Measurements from ENCODE around the gene CYP11A1. TPM values are rescaled to one million over a fixed set of nuclear protein-coding genes. Genes with fewer than 3 reads are reported as not detected.

CYP11A1 gene
- total RNA-seq, 1 donor, result not detected

DNA sequence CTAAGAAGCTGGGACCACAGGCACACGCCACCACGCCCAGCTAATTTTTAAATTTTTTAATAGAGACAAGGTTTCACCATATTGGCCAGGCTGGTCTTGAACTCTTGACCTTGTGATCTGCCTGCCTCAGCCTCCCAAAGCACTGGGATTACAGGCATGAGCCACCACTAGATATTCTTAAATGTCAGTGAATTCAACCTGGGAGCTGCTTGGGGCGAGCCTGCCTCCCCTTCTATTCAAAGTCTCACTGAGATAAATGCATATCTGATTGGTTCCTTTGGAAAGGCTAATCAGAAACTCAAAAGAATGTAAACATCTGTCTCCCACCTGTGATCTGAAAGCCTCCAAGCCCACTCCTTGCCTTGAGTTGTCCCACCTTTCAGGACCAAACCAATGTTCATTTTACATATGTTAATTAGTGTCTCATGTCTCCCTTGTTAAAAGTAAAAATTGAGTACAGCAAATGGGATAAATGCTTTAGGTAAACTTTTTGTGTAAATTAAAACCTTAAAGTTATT is 15.0 kb downstream of the CYP11A1 start:
- DNase-seq (ENCODE audit: low read depth in 2 of 3, low spot score in 2 of 3), result no peak

DNA sequence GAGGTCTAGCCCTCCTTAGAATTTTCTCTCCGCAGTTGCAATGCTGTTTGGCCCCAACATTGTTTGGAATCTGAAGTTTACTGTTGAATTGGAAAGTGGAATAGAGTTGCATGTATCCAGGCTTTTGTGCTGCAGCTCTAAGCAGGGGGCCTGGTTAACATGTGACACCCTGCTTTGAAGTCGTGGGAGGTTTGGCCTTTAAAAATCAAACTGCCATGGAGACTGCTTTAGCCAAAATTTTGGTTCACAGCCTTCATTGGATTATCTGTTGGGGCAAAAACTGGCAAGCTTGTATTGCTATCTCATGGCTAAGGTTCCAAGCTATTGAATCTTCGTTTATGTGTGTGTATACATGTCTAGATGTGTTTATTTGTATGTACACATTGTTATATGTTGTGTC is 15.8 kb downstream of the CYP11A1 start:
- DNase-seq (ENCODE audit: low read depth in 2 of 3, low spot score in 2 of 3), result no peak

DNA sequence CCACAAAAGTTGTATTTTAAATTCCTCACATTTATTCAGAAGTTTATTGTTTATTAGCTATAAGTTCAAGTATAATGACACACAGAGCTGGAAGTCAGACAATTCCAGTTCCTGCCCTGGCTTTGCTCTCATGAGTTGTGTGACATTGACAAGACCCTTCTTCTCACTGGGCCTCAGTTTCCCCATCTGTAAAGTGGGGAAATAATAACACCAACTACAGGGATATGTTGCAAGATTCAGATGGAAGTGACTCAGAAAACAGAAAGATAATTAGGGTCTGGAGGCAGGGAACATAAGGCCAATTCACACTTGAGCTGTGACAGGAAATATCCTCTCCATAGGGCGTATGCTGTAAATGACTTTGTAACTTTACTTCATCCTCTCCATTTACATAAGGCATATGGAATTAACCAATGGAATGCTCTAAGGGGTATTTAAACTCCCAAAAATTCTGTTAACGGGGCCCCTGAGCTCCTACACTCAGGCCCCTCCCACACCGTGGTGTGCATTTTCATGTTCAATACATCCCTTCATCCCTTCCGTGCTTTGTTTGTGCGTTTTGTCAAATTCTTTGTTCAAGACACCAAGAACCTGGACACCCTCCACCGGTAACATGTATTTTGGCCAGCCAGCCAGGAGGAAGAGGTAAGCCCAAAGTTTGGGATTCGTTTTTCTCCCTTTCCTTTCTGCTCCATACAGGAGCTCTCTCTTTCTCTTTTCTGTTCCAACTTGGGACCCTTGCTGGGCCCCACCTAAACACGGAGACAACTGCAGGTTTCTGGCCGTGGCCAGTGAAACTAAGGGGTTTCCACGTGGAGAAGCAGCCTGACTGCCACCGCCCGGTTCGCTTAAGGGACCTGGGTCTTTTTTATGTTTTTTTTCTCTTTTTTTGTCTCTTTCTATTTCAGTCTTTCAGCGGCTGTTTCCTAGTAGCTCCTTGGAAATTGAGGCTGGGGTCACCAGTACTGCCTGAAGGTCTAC is 16.9 kb downstream of the CYP11A1 start:
- no peak for DNase-seq (ENCODE audit: low read depth in 2 of 3, low spot score in 2 of 3)

DNA sequence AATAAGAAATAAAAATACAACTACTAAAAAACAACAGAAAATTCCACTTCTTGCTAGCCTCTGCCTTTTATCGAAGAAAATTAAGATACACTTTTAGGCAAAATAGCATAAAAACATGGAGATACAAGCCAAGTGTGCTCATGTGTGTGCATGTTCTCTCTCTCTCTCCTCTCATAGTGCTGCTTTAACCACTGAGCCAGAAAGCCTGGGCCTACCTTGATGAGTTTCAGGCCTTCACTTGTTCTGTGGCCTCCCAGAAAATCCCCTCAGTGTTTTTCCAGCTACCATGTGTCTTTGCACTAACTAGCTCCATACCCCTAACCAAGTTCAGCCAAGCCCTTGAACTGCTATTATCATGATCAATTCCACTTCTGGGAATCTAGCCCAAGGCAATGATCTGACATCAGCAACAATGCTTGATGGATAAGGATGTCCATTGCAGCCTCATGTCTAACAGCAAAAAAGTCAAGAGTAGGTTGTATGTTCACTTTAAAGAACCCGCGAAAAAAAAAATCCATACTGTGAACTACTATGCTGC is 18.1 kb downstream of the CYP11A1 start:
- no peak for DNase-seq (ENCODE audit: low read depth in 2 of 3, low spot score in 2 of 3)

DNA sequence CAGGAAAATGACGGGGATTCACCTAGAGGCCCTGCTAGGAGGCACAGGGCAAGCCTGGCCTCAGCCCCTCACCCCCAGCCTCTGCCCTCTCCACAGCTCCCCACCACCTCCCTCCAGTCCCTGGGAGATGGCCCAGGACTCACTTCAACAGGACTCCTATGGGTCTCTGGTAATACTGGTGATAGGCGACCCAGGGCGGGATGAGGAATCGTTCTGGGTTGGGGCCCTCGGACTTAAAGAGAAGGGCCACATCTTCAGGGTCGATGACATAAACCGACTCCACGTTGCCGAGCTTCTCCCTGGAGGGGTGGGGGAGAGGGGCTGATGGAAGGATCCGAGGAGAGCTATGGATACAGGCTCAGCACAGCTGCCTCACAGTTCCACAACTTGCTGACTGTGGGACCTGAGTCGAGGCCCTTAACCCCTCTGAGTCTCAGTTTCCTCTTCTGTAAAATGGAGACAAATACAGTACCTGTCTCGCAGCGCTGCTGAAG is 19.6 kb downstream of the CYP11A1 start:
- DNase-seq (ENCODE audit: low read depth in 2 of 3, low spot score in 2 of 3), result no peak

DNA sequence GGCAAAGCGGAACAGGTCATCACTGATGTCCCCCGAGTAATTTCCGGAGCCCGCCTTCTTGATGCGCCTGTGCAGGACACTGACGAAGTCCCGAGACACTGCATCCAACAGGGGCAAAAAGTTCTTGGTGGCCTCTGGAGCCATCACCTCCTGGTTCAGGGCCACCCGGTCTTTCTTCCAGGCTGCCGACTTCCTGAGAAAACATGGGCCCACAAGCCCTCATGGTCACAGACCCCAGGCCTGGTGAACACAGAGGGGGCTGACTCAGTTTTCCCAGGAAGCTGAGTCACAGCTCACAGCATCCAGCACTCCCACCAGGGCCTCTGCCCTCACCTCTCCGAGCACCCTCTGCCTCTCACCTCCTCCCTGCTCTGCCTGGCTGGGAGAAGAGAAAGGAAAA is 22.4 kb downstream of the CYP11A1 start:
- DNase-seq (ENCODE audit: low read depth in 2 of 3, low spot score in 2 of 3), result no peak

DNA sequence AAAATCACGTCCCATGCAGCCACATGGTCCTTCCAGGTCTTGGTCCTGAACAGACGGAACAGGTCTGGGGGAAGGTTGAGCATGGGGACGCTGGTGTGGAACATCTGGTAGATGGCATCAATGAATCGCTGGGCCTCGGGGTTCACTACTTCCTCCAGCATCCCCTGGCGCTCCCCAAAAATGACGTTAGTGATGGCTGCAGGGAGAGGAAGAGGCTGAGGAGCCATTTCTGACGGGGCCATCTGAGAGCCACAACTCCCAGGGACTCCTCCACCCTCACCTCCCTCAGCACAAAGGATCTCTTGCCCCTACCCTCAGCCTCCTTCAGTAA is 23.7 kb downstream of the CYP11A1 start:
- no peak for DNase-seq (ENCODE audit: low read depth in 2 of 3, low spot score in 2 of 3)

DNA sequence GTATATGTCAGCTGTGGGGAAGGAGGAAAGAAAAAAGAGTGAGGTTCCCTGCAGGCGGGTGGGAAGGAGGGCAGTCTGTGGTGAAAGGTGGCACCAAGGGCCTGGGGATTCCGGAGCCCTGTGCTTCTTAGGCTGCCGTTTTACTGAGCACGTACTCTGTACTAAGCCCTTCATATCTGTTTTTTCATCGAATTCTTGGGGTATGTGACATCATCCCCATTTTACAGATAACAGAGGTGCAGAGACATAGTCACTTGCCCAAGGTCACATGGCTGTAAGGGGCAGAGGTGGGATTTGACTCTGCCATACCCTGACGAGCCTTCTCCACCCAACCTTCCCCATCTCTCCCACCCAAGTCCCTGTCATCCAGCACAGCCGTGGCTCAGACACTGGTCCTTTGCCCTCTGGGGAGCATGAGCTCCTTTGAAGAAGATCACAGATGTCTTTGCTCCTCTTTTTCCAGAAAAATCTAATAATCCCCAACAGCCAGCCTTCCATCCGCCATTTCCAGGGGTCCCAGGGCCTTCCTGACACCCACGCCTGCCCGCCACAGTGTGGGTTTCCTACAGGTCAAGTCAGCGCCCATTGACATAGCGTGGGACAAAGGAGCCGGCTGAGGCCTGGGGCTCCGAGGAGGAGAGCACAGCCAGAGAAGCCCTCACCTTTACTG is 24.2 kb downstream of the CYP11A1 start:
- DNase-seq (ENCODE audit: low read depth in 2 of 3, low spot score in 2 of 3), result no peak

DNA sequence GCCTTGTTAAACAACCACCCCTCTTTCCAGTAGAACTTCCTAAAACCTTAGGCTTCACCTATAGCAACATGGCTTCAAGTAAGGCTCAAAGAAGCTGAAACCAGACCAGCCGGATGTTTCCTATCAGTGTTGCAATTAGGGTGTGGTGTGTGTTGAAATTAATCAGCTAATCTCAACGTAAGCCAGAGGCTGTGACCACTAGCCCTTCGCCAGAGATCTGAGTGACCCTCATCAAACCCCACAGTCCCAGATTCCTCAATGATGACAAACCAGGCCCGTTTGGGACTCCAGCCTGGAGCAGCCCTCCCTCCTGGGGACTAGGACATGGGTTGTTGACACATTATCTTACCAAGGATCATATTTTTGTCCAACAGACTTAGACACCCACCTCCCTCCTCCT is 27.3 kb downstream of the CYP11A1 start:
- no peak for DNase-seq (ENCODE audit: low read depth in 2 of 3, low spot score in 2 of 3)

DNA sequence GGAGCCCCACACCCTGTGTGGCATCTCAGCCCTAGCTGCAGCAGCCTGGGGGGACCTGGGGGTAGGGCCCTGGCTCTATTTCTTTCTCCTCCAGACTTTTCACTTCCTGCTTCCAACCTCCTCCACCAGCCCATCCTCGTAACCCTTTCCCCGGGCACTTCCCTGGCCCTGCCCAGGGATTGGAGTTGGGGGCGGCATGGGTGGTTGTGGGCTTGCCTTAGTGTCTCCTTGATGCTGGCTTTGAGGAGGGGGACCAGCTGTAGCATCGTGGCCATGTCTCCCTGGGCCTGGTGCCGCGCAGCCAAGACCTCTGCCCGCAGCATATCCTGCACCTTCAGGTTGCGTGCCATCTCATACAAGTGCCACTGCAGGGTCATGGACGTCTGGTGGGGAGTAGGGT is 28.1 kb downstream of the CYP11A1 start:
- no peak for DNase-seq (ENCODE audit: low read depth in 2 of 3, low spot score in 2 of 3)

DNA sequence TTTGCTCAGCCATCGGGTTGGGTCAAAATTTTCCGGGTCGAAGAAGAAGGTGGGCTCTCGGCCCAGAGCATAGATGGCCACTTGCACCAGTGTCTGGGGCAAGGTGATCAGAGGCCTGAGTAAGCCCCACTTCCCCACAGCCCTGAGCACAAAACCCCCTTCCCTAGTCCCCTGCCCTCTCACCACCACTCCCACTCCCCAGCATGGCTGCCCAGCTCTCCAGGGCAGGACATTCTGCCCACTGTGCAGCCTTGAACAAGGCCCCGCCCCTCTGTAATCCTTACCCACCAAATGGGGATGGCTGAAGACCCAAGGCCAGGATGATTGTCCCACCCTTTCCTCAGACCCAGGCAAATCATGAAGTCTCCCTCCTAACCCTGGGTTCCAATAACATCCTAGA is 28.8 kb downstream of the CYP11A1 start:
- no peak for DNase-seq (ENCODE audit: low read depth in 2 of 3, low spot score in 2 of 3)

DNA sequence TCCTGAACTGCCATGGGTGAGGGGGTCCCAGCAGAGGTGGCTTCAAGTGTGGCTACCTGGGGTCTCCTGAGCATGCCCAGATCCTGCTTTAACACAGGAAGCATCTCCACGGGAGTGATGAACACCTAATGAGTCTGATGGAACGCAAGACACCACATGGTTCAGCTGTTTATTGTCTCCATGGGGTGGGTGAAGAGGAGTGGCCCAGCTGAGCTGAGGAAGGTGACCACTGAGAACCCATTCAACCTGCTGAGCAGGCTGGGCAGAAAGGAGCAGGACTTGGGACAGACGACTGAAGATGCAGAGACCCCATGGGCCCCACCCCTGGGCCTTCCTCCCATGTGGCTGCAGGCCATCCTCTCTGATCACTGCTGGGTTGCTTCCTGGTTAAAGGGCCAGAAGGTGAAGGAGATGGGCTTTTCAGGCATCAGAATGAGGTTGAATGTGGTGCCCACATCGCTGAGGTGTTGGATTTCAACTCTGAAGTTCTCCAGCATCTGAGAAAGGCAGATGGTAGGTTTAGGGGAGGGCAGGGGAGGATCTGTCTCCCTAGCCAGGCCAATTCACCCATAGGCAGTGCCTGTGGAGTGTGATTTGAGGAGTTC is 29.7 kb downstream of the CYP11A1 start:
- DNase-seq (ENCODE audit: low read depth in 2 of 3, low spot score in 2 of 3), result no peak

DNA sequence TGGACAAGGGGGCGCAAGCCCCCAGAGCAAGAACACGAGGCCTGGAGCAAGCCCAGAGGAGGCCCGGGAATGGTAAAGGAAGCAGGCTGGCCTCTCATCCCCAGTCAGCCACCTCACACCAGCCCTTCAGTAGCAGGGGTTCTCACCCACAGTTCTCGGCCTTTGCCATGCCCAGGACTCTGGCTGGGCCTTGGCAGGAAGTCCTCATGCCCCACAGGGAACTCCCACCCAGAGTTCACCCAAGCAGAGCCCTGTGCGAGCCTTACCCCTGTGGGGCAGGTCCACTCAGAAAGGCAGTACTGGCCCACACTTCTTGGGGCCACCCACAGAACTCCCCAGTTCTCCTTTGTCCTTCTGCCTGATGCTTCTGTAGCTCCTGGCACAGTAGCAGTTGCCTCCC is 30.3 kb downstream of the CYP11A1 start:
- DNase-seq (ENCODE audit: low read depth in 2 of 3, low spot score in 2 of 3), result no peak

DNA sequence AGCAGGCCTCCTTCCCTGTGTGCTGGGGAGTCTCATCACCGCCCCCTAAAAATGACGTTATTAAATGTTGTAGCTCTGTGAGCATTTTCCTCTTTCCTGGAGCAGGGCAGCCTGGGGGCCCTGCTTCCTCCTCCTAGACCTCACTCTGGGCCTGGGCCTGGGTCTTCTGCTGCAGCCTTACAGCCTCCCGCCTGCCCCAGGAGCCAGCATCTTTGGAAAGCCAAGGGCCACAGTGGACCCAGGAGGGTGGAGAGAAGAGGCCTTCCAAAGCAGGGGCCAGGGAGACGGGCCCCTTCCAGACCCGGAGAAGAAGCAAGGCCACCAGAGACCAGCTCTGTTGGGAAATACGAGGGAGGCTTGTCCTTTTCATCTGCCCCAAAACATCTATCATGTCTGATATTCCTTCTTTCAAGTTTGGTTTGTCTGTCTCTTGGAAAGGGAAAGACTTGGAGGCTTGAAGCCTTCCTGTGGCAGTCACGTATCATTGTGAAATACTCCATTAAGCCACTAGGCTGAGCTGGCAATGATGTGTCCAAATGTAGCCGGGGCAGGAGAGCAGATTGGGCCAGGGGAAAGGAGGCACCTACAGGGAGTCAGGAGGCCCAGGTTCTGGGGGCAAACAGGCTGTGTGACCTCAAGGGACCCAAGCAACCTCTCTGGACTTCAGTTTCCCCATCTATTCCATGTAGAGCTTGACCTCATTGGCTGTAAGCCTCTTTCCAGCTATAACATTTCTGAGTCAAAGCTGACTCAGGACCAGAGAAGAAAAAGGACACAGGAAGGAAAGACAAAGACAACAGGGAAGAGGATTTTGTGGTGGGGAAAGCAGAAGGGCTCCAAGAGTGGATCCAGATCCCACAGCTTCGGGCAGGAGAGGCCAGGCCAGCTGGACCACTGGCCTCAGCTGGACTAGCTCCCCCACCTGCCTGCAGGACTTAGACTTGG is 31.1 kb downstream of the CYP11A1 start:
- no peak for DNase-seq (ENCODE audit: low read depth in 2 of 3, low spot score in 2 of 3)

DNA sequence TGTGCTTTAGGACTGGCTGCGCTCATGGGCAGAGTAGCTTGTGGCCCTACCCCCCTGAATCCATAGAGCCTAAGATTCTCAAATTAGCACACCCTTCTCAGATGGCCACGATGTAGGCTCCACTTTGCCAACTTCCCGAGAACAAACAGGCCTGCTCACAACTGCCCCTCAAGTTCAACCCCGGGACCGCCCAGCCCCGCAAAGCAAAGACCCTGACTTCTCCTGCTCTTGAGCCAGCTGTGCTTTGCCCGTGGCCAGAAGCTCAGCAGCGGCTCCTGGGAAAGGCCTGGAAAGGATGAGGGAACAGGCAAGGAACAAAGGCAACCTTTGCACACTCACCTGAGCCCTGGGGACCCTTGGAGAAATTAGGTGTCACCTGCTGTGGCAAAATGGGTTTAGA is 32.0 kb downstream of the CYP11A1 start:
- DNase-seq (ENCODE audit: low read depth in 2 of 3, low spot score in 2 of 3), result no peak

DNA sequence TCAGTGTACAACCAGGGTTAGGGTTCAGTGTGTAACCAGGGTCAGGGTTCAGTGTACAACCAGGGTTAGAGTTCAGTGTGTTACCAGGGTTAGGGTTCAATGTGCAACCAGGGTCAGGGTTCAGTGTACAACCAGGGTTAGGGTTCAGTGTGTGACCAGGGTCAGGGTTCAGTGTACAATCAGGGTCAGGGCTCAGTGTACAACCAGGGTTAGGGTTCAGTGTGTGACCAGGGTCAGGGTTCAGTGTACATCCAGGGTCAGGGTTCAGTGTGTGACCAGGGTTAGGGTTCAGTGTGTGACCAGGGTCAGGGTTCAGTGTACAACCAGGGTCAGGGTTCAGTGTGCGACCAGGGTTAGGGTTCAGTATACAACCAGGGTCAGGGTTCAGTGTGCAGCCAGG is 33.3 kb downstream of the CYP11A1 start:
- no peak for DNase-seq (ENCODE audit: low read depth in 2 of 3, low spot score in 2 of 3)

DNA sequence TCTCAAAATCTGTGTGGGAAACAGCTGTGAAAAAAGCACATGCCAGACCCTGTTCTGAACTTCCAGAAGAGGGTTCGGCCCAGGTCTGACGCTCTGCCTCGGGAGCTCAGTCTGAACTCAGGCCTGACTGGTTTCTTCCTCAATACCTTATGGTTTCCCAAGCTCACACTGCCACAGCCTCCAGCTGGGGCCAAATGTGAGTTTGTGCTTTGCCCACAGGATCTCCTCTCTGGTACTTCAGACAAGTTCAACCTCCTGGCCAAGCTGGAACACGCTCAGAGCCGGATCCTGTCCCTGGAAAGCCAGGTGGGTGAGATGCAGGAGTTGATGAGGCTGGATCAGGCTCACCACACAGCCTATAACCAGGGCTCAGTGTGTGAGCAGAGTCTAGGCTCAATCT is 33.8 kb downstream of the CYP11A1 start:
- DNase-seq (ENCODE audit: low read depth in 2 of 3, low spot score in 2 of 3), result no peak

DNA sequence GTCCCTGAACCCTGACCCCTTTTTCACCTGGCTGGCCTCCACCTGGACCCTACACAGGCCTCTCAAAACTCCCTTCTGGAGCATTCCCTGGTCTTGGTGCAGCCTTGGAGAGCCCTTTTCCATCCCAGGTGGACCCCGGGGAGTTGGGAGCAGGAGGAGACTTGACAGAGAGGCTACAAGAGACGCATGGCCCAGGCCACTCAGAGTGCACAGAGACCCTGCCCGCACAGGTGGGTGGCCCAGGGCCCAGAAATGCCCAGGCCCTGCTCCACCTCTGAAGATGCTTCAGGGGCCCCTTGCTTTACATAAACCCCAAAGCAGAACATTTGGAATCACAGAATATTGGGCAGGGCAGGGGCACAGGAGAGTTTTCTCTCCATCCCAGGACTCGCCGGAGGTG is 34.4 kb downstream of the CYP11A1 start:
- DNase-seq (ENCODE audit: low read depth in 2 of 3, low spot score in 2 of 3), result no peak

DNA sequence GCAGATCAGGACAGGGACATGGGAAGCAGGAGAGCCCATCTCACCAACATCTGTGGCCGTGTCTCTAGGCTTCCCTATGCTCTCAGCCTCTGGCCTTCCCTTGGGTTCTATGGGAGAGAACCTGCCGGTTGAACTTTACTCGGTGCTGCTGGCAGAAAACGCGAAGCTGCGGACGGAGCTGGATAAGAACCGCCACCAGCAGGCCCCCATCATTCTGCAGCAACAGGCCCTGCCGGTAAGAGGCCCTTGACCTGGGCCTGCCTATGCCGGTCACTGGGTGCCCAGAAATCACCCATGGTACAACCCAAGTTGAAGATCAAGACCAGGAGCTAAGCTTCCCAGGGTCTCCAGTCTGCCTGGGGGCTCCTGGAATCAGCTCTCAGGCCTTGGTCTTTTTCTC is 34.8 kb downstream of the CYP11A1 start:
- DNase-seq (ENCODE audit: low read depth in 2 of 3, low spot score in 2 of 3), result no peak

DNA sequence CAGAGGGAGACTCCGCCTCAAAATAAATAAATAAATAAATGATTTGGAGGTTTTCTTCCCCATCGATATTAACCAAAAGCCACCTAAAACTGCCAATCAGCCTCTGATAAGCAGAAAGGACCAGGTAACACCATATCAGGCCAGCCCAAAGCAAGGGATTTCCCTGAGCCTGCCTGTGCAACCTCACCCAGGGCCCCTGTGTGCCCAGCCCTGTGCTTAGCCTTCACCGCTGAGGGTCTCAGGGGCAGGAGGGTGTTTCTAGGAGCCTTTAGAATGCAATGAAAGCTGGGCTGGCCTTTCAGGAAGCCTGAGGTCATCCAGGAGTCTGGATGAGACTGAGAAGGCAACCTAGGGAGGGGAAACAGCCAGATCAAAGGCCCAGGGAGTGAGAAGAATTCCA is 35.4 kb downstream of the CYP11A1 start:
- DNase-seq (ENCODE audit: low read depth in 2 of 3, low spot score in 2 of 3), result no peak

All from hematopoietic multipotent progenitor cell (in vitro differentiated cells).